K562 (cell line): ENCODE data around the gene PACRG. TPM values are rescaled to one million over a fixed set of nuclear protein-coding genes. Genes with fewer than 3 reads are reported as not detected.

Source experiments
- ATAC-seq: fragments of 200-7000 bp; cut with Tn5 transposase; 3 replicates; pipeline ENCODE4 v1.9.1; 2020; ENCODE audit warnings: moderate library complexity
- BruUV-seq: library from RNA; stranded (reverse); fragments of 400-500 nt; replicated peaks from 2 replicates; lab custom pipeline; 2021; lab: Mats Ljungman, UMichigan
- CTCF ChIA-PET: fragments of 300-600 bp; formaldehyde crosslinking; extraction: SDS; loops from one replicate; lab custom pipeline; 2021; ENCODE audit warnings: low intra/inter-chr PET ratio; lab: Yijun Ruan, JAX
- POLR2A ChIA-PET: fragments of 300-600, 350-650 bp; sonication (Branson Sonifier 250); formaldehyde crosslinking; extraction: SDS; loops from one replicate; lab custom pipeline; 2021; ENCODE audit warnings: antibody characterized with exemption, inconsistent platforms; lab: Yijun Ruan, JAX
- DNase-seq, 4 experiments: peaks; one replicate each; pipeline versions ENCODE4 v3.0.0 to v3.0.0-alpha.2; 2011 to 2018; ENCODE audit warnings: low spot score in 3 of 4, mixed read lengths in 3 of 4; ENCODE audit errors: extremely low read depth in 1 of 4
- FAIRE-seq: peaks from 2 replicates; lab custom pipeline; 2011; peaks lifted over from hg19 to GRCh38; lab: Jason Lieb, UNC
- H2AFZ ChIP-seq: 2 replicates; pipeline ENCODE4 v1.6.0; 2011; ENCODE audit warnings: low read depth, low read length, control low read depth, inconsistent platforms
- H3K27ac ChIP-seq: fragments of 200-600 bp; 3 replicates; pipeline ENCODE4 v1.8.0; 2011; ENCODE audit warnings: low read depth, mild to moderate bottlenecking, control low read depth, inconsistent platforms, low read length, moderate library complexity, mixed read lengths; ENCODE audit errors: extremely low read depth
- H3K27me3 ChIP-seq, 2 experiments: fragments of 300-600 bp in 1 of 2; 2 replicates in 1 of 2; 3 replicates in 1 of 2; pipeline versions ENCODE4 v1.6.0 to v1.8.0; 2011; ENCODE audit warnings: inconsistent platforms in 2 of 2, low read length in 2 of 2, mild to moderate bottlenecking in 1 of 2, mixed read lengths in 1 of 2, moderate library complexity in 1 of 2; ENCODE audit not compliant: control insufficient read depth in 2 of 2, insufficient read depth in 2 of 2
- H3K36me3 ChIP-seq: fragments of 300-600 bp; 3 replicates; pipeline ENCODE4 v1.8.0; 2011; ENCODE audit warnings: mild to moderate bottlenecking, low read length, inconsistent platforms; ENCODE audit not compliant: control insufficient read depth, insufficient read depth
- H3K4me1 ChIP-seq, 2 experiments: fragments of 200-600 bp in 1 of 2; replicated peaks in 1 of 2; 2 replicates in 1 of 2; 3 replicates in 1 of 2; pipeline versions ENCODE4 v1.5.1 to v1.8.0; 2011; ENCODE audit warnings: inconsistent platforms in 2 of 2, low read length in 2 of 2, mild to moderate bottlenecking in 1 of 2, mixed read lengths in 1 of 2, moderate library complexity in 1 of 2; ENCODE audit not compliant: control insufficient read depth in 2 of 2, insufficient read depth in 2 of 2
- H3K4me2 ChIP-seq: 2 replicates; pipeline ENCODE4 v1.6.1; 2011; ENCODE audit warnings: low read length, control low read depth, inconsistent platforms, mixed read lengths; ENCODE audit not compliant: insufficient read depth
- H3K4me3 ChIP-seq: fragments of 200-600 bp; sonication (generic), shearing (Covaris generic); 2 replicates; pipeline ENCODE4 v1.5.1; 2016; ENCODE audit warnings: control low read depth, inconsistent platforms
- H3K79me2 ChIP-seq: fragments of 200-600 bp; 3 replicates; pipeline ENCODE4 v1.8.0; 2011; ENCODE audit warnings: low read length, inconsistent platforms; ENCODE audit not compliant: control insufficient read depth, insufficient read depth
- H3K9ac ChIP-seq, 2 experiments: 2 replicates each; pipeline versions ENCODE4 v1.6.0 to v1.6.1; 2011; ENCODE audit warnings: low read depth in 2 of 2, low read length in 2 of 2, control low read depth in 1 of 2, inconsistent platforms in 1 of 2, mild to moderate bottlenecking in 1 of 2, mixed read lengths in 1 of 2; ENCODE audit not compliant: insufficient read depth in 1 of 2
- H3K9me1 ChIP-seq: one replicate; pipeline ENCODE4 v1.6.0; 2011; ENCODE audit warnings: inconsistent platforms, mild to moderate bottlenecking, low read length, moderate library complexity; ENCODE audit not compliant: control insufficient read depth, insufficient read depth
- H3K9me3 ChIP-seq: replicated peaks from 2 replicates; pipeline ENCODE4 v1.5.1; 2011; ENCODE audit warnings: low read depth, low read length, inconsistent platforms; ENCODE audit not compliant: control insufficient read depth, insufficient read depth
- H4K20me1 ChIP-seq: replicated peaks from 2 replicates; pipeline ENCODE4 v1.6.1; 2011; ENCODE audit warnings: low read length, inconsistent platforms, mixed read lengths; ENCODE audit not compliant: control insufficient read depth, insufficient read depth
- ARHGAP35 ChIP-seq: fragments of 450-650 bp; IDR thresholded peaks from 2 replicates; pipeline ENCODE4 v1.6.1; 2018; ENCODE audit not compliant: partially characterized antibody
- CAMTA2 ChIP-seq: fragments of 250-450 bp; sonication (Bioruptor Pico); conservative IDR thresholded peaks from 2 replicates; pipeline ENCODE4 v1.5.1; 2022
- FOXJ2 ChIP-seq: fragments of 200-800 bp; sonication (Bioruptor generic); IDR thresholded peaks from 2 replicates; pipeline ENCODE4 v1.6.1; 2016; ENCODE audit warnings: missing genetic modification characterization, missing compliant biosample characterization
- ZKSCAN3 ChIP-seq: fragments of 250-450 bp; sonication (Bioruptor Pico); IDR thresholded peaks from 2 replicates; pipeline ENCODE4 v1.4.0; 2020
- WGBS: fragments of 100-300 bp; shearing (Covaris generic); methylation state at CpG from one replicate; pipeline ENCODE4 v1.1.6; 2016; ENCODE audit warnings: low coverage, mixed read lengths; ENCODE audit not compliant: insufficient coverage; ENCODE audit errors: missing lambda C conversion rate; 5-methylcytosine and 5-hydroxymethylcytosine counted together
- in situ Hi-C: fragments of 300-500 bp; cut with MboI; formaldehyde crosslinking; loops from 4 replicates; pipeline ENCODE4 v1.15.0; 2018; ENCODE audit warnings: inconsistent platforms, mixed read lengths
- intact Hi-C: fragments of 100-400 bp; cut with micrococcal nuclease; formaldehyde crosslinking; loops from 2 replicates; pipeline ENCODE4 v1.14.2; 2022
- polyA plus RNA-seq, 8 experiments: library from polyadenylated mRNA; depleted of rRNA in 4 of 8; stranded (reverse) in 5 of 8; unstranded in 3 of 8; fragments of >200 nt; fragmentation: Nextera tagmentation in 2 of 8; fragmentation: Illumina TruSeq in 1 of 8; extraction: Ambion mirVana in 2 of 8; extraction: Trizol in 1 of 8; gene quantifications; 2 replicates each; pipeline versions ENCODE4 v1.2.1 to v1.2.3, GENCODE V29; 2011 to 2014; ENCODE audit warnings: inconsistent platforms in 1 of 8, missing spikeins in 1 of 8
- total RNA-seq, 7 experiments: library from RNA; depleted of rRNA in 6 of 7; stranded (reverse); fragments of >200 nt in 6 of 7; fragmentation: Illumina TruSeq in 2 of 7; extraction: Trizol in 2 of 7; gene quantifications; 2 replicates each; pipeline versions ENCODE4 v1.2.1 to v1.2.3, GENCODE V29; 2011 to 2021; ENCODE audit warnings: low replicate concordance in 1 of 7
- TF ChIP-seq, protein P1 (sequence below): sonication (generic); formaldehyde crosslinking; IDR thresholded peaks from 2 replicates; pipeline ENCODE4 v1.8.1; 2023; ENCODE audit warnings: mild to moderate bottlenecking, missing genetic modification reagents
- TF ChIP-seq, protein P2 (sequence below): fragments of 250-450 bp; sonication (Bioruptor Pico); IDR thresholded peaks from 2 replicates; pipeline ENCODE4 v1.8.0; 2022; ENCODE audit warnings: moderate library complexity, mild to moderate bottlenecking, inconsistent platforms

PACRG gene
- total and polyA plus RNA-seq, 9 of the 15 experiments (the other 6 are each of a cell fraction or from before 2014, with no cell fraction given), result 0.04 TPM; not detected in 8

- POLR2A ChIA-PET, result interaction anchor here (1.6 kb wide), 1 partner anchor 10 kb away, joined by 5 read pairs; no protein-coding TSS in a partner anchor
- CTCF ChIA-PET, result no interaction called here
- TF ChIP-seq ARHGAP35 (no peak), FOXJ2 (no peak), ZKSCAN3 (CRISPR knock-in tag) (no peak), CAMTA2 (no peak)
- TF ChIP-seq, protein P1, sequence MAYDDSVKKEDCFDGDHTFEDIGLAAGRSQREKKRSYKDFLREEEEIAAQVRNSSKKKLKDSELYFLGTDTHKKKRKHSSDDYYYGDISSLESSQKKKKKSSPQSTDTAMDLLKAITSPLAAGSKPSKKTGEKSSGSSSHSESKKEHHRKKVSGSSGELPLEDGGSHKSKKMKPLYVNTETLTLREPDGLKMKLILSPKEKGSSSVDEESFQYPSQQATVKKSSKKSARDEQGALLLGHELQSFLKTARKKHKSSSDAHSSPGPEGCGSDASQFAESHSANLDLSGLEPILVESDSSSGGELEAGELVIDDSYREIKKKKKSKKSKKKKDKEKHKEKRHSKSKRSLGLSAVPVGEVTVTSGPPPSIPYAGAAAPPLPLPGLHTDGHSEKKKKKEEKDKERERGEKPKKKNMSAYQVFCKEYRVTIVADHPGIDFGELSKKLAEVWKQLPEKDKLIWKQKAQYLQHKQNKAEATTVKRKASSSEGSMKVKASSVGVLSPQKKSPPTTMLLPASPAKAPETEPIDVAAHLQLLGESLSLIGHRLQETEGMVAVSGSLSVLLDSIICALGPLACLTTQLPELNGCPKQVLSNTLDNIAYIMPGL, result no peak
- TF ChIP-seq, protein P2, sequence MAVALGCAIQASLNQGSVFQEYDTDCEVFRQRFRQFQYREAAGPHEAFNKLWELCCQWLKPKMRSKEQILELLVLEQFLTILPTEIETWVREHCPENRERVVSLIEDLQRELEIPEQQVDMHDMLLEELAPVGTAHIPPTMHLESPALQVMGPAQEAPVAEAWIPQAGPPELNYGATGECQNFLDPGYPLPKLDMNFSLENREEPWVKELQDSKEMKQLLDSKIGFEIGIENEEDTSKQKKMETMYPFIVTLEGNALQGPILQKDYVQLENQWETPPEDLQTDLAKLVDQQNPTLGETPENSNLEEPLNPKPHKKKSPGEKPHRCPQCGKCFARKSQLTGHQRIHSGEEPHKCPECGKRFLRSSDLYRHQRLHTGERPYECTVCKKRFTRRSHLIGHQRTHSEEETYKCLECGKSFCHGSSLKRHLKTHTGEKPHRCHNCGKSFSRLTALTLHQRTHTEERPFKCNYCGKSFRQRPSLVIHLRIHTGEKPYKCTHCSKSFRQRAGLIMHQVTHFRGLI, result no peak
- WGBS, result 0% methylated on average over 7 of the region's 7 CpGs
- no peaks in the 10 kb centered on the region for H3K9me1 ChIP-seq
- peaks cover 16 to 42% of the 10 kb centered on the region in 2 experiments; a peak in 4 of 5 replicates for H3K27me3 ChIP-seq
- H3K9me3 ChIP-seq, result no peaks in the 10 kb centered on the region
- no peak for DNase-seq
- ATAC-seq, result no peak
- H3K79me2 ChIP-seq, result no peaks in the 10 kb centered on the region
- no peak for FAIRE-seq
- intact Hi-C loops, result no loop called here
- no peaks in the 10 kb centered on the region for H4K20me1 ChIP-seq
- no peak overlapping the region for H3K4me3 ChIP-seq
- in situ Hi-C loops, result no loop called here
- no peak overlapping the region for H3K27ac ChIP-seq
- H3K9ac ChIP-seq, result no peak overlapping the region
- H3K4me1 ChIP-seq, result 0 out of 5 replicates have a peak, but pooled peaks cover 0 to 4% of the 10 kb centered on the region in 2 experiments
- H2AFZ ChIP-seq, result no peak overlapping the region
- H3K36me3 ChIP-seq, result no peaks in the 10 kb centered on the region
- BruUV-seq, result no TSS peak
- no peak overlapping the region for H3K4me2 ChIP-seq
Measured at GRCh38 chr6:163254341-163254835, 526.6 kb downstream of the PACRG start.
